Smooth muscle cell of the brain vasculature (primary cell): ENCODE measurements around the gene DIABLO.
"Not testable (repeated sequence)": the region's sequence is repeated elsewhere in the genome, so short reads cannot be mapped to it uniquely, and the experiment has no call there.

Experiments used
- DNase-seq: peaks from one replicate; pipeline ENCODE4 v3.0.0-alpha.2; 2012; ENCODE audit warnings: low read depth, low spot score

The DIABLO gene

DNA sequence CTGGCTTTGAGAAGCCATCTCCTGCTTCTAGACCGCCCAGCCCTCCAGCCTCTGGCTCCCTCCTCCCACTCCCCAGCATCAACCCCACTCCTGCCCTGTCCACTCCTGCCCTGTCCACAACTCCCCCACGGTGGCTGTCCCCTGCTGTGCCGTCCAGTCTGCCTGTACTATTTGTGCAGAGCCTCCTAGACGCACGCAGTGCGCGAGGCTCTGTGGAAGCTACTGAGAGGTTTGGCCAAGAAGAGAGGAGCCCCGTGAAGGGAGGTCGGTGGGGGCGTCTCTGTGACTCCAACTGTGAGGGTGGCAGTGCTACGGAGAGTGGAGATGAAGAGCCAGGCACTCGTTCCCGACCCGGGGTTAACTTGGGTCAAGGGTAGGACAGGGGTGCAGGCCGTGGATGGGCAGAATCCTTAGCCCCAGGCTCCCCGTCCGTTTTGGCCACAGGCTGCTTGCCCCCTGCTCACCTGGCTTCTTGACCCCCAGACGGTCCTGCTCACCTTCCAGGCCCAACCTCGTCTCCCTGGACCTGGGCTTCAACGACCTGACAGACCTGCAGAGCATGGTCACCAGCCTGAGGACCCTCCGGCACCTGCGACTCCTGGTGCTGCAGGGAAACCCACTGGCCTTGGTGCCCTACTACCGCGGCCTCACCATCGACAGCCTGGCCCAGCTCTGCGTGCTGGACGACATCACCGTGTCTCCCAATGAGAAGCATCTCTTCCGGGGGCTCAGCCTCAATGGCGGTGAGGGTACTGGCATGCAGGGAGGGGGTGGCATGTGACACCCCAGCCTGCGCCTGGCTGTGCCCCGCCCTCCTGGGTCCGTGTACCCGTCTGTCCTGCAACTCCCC is 36.0 kb downstream of the DIABLO start:
- DNase-seq = no peak

DNA sequence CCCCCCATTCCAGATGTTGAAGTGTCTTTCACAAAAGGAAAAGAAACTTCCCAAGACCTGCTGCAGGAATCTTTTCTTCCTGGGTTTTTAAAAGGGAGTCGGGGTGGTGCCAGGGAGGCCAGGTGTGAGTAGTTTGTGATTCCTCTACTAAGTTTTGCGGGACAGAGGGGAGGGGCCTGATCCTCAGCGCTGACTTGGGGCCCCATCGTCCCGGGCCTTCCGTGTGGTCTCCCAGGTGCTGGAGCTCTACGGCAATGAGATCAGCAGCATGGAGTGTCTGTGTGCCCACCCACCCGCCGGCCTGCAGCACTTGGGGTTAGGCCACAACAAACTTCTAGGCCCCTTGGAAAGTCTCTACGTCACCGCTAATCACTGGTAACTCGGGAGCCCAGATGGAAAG is 38.4 kb downstream of the DIABLO start:
- DNase-seq = no peak

DNA sequence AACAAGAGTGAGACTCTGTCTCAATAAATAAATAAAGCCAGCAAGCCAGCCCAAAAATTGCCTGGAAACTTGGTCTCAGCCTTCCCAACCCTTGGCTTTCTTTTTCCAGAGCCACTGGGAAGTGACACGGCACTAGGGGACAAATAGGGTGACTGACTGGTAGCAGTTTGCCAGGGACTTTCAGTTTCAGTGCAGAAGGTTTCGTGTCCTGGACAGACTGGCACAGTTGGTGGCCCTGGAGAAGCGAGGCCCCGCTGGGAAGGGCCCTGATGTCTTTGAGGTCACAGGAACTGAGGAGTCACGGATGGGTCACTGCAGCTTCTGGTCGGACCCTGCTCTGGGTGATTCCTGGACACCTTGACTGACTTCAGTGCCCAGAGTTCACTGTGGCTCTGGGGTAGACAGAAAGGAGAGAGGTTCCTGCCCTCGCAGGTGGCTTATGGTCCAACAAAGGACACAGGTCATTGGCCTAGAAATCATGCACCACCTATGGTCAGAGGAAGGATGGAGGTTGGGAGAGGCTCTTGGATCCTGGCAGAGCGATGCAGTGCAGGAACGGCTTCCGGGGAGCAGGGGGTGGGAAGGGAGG is 40.3 kb downstream of the DIABLO start:
- DNase-seq = no peak

DNA sequence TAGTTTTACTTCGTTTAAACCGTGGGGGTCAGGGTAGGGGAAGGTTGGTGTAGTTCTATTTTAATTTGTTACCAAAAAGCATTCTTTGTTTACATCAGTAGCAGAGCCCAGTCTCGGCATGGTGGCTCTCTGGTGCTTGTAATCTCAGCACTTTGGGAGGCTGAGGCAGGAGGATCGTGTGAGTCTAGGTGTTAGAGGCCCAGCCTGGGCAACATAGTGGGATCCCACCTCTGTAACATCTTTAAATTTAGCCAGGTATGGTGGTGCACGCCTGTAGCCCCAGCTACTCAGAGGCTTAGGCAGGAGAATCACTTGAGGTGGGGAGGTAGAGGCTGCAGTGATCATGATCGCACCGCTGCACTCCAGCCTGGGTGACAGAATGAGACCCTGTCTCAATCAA is 40.8 kb downstream of the DIABLO start:
- no peak for DNase-seq

- DNase-seq = no peak
Observed at GRCh38 chr12:122184517-122184916, 41.3 kb downstream of the DIABLO start.

DNA sequence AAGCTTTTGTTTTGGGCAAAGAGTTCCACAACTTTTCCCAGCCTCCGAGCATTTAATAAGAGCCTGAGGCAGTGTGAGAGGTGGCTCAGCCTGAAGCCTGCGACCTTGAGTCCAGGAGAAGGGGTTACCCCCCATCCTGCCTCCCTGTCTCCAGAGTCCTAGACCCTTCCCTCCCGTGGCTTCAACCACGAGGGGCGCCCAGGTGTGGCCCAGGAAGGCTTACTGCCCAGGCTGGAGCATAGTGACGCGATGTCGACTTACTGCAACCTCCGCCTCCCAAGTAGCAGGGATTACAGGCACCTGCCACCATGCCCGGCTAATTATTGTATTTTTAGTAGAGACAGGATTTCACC is 42.3 kb downstream of the DIABLO start:
- no peak for DNase-seq

- no peak for DNase-seq
Observed at GRCh38 chr12:122182887-122183587, 42.8 kb downstream of the DIABLO start, which contains the start of gene LRRC43. Gene LRRC43, plus strand, starts transcription at chr12:122183123. Its CDS starts 22 bp downstream, at chr12:122183145.

- not testable (repeated sequence) for DNase-seq
Observed at GRCh38 chr12:122176473-122176872, 49.4 kb downstream of the DIABLO start.

DNA sequence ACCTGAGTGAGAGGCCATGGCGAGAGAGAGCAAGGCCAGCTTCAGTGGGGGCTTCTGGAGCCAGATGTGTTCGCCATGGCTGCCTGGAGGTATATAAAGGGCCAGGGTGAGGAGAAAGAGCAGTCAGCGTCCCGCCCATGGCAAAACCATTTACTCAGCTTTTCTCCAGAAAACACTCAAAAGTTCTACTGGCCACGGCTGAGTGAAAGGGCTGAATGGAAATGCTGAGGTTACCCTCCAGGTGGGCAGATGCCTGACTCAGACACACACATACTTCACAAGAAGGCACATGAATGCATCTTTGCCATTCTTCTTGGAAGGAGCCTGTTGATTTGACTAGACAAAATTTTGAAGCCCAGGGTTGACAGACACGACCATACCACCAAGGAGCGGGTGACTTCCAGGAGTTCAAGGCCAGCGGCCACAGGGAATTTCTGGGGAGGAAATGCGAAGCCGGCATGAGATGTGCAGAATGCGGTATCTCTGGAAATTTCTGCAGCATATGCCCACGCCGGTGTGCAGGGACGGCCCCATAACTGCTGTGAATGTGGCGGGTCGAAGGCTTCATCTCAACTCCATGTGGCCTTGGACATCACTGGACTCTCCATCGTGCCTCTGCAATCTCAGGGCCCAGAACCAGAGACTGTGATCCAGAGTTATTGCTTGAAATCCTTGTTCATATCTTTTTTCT is 51.6 kb downstream of the DIABLO start, which contains the start of gene IL31:
Gene IL31, minus strand, starts transcription at position 67 of the 691 bp plus-strand sequence. Its CDS starts 49 bp downstream, at position 18.
- no peak for DNase-seq

- no peak for DNase-seq
Observed at GRCh38 chr12:122172262-122172939, 53.5 kb downstream of the DIABLO start.

- no peak for DNase-seq
Observed at GRCh38 chr12:122171399-122171798, 54.5 kb downstream of the DIABLO start.

GRCh38 chr12:122168492-122168891 is 57.4 kb downstream of the DIABLO start:
- DNase-seq = no peak

- DNase-seq = no peak
Observed at GRCh38 chr12:122167356-122167925, 58.4 kb downstream of the DIABLO start.

DNA sequence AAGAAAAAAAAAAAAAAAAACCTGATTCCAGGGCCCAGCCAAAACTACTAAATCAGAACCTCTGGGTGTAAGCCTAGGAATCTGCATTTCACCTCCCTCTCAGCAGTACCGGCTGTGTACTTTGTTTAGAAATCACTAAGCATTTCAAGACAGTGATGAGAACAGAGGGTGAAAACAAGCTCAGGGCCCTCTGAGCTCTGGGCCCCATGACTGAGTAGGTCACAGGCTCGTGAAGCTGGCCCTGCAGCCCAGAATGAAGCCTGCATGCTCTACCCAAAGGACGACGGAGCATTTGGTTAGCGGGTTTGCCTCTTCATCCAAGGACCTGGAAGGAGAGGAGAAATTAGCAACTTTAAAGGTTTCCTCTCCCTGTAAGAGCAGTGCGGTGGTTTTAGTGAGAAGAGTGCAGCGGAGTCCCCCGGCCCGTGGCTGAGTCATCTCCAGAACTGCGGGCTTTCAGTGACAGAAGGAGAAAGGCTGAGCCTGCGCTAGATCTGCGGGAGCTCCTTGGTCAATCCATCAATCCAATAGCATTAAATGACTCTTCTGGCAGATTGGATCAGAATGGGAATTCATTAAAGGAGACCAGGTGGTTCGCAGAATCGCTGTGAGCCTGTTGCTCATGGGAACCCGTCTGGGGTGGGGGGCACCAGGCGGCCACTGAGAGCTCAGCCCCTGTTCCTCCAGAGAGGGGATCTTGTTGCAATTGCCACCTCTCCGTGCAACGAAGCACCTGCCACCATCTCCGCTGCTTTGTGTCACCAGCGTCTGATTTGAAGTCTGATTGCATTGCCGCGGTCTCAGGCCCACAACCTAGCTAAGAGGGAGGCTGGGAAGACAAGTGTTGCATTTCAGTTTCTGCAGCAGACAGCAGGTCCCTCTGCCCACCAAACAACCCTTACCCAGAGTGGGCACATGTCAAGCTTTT is 59.2 kb downstream of the DIABLO start:
- no peak for DNase-seq

- no peak for DNase-seq
Observed at GRCh38 chr12:122162976-122163375, 62.9 kb downstream of the DIABLO start.

DNA sequence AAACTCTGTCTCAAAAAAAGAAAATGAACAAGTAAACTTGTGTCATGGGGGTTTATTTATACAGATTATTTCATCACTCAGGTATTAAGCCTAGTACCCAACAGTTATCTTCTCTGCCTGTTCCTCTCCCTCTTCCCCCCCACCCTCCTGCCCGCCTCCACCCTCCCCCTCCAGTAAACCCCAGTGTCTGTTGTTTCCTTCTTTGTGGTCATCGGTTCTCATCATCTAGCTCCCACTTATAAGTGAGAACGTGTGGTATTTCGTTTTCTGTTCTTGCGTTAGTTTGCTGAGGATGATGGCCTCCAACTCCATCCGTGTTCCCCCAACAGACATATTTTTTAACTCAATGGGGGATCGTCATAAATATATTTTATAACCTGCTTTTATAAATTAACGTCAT is 64.2 kb downstream of the DIABLO start:
- no peak for DNase-seq

DNA sequence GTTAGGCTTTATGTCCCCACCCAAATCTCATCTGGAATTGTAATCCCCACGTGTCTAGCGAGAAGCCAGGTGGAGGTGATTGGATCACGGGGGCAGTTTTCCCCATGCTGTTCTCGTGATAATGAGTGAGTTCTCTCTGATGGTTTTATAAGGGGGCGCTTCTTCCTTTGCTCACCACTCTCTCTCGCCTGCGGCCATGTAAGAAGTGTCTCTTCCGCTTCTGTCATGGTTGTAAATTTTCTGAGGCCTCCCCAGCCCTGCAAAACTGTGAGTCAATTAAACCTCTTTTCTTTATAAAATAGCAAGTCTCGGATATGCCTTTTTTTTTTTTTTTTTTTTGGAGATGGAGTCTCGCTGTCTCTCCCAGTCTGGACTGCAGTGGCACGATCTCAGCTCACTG is 65.1 kb downstream of the DIABLO start:
- DNase-seq = no peak

- DNase-seq = no peak
Observed at GRCh38 chr12:122159882-122160281, 66.0 kb downstream of the DIABLO start.

- DNase-seq = no peak
Observed at GRCh38 chr12:122158700-122159285, 67.1 kb downstream of the DIABLO start.
